Upper lobe of right lung (tissue), 1 donor: ENCODE measurements around the gene CMTM8. TPM values are rescaled to one million over a fixed set of nuclear protein-coding genes. Genes with fewer than 3 reads are reported as not detected.

Experiments
- ATAC-seq: fragments of 200-7000 bp; cut with Tn5 transposase; one replicate; pipeline ENCODE4 v1.9.1; 2020; ENCODE audit warnings: mild to moderate bottlenecking, moderate library complexity
- DNase-seq: peaks from one replicate; pipeline ENCODE4 v3.0.0-alpha.2; 2020
- H3K27ac ChIP-seq: fragments of 200-600 bp; one replicate; pipeline ENCODE4 v1.8.0; 2022
- H3K27me3 ChIP-seq: fragments of 200-600 bp; one replicate; pipeline ENCODE4 v1.8.0; 2022; ENCODE audit warnings: mild to moderate bottlenecking
- H3K36me3 ChIP-seq: fragments of 200-600 bp; one replicate; pipeline ENCODE4 v1.8.0; 2022
- H3K4me1 ChIP-seq: fragments of 200-600 bp; one replicate; pipeline ENCODE4 v1.8.0; 2022
- H3K4me3 ChIP-seq: fragments of 200-600 bp; one replicate; pipeline ENCODE4 v1.8.0; 2022; ENCODE audit warnings: mild to moderate bottlenecking
- H3K9me3 ChIP-seq: fragments of 200-600 bp; one replicate; pipeline ENCODE4 v1.8.0; 2022
- CTCF ChIP-seq: fragments of 200-600 bp; IDR thresholded peaks from one replicate; pipeline ENCODE4 v1.8.0; 2022; ENCODE audit warnings: antibody characterized with exemption
- intact Hi-C: fragments of 100-400 bp; cut with DNase I; formaldehyde crosslinking; loops from one replicate; pipeline ENCODE4 v1.11.0; 2022
- total RNA-seq: library from RNA; stranded (reverse); fragmentation: NEBNext Ultra II Directional; extraction: Animal tissue kit (Norgen Biotek cat#: 25700); gene quantifications from one replicate; pipeline ENCODE4 v1.2.1, GENCODE V29; 2021
- donor health status: DM: no; HTN: yes; CAD: no; lungs with severe emphysema.

The CMTM8 gene
- total RNA-seq, 1 donor from 2014 or later = 24.9 TPM

GRCh38 chr3:32335365-32336112, 97.1 kb downstream of the CMTM8 start:
- intact Hi-C loops = no loop called here
- H3K27ac ChIP-seq = no peak overlapping the region
- H3K4me1 ChIP-seq = peaks cover 11% of the 10 kb centered on the region
- H3K27me3 ChIP-seq = no peaks in the 10 kb centered on the region
- ATAC-seq (peak; percentile 73), DNase-seq (no peak)
- H3K4me3 ChIP-seq = no peak overlapping the region
- H3K36me3 ChIP-seq = no peaks in the 10 kb centered on the region
- TF ChIP-seq CTCF = no peak
- H3K9me3 ChIP-seq = no peaks in the 10 kb centered on the region

GRCh38 chr3:32336113-32336498, 97.6 kb downstream of the CMTM8 start:
- DNase-seq = no peak

GRCh38 chr3:32337505-32337904, 99.0 kb downstream of the CMTM8 start:
- DNase-seq (no peak), ATAC-seq (no peak)
- Histone ChIP-seq H3K36me3 (no peaks in the 10 kb centered on the region), H3K4me1 (peaks cover 11% of the 10 kb centered on the region), H3K27ac (no peak overlapping the region), H3K9me3 (no peaks in the 10 kb centered on the region), H3K27me3 (no peaks in the 10 kb centered on the region), H3K4me3 (no peak overlapping the region)
- intact Hi-C loops = no loop called here
- no peak for TF ChIP-seq CTCF

More at GRCh38 chr3:32336113-32336498, 97.6 kb downstream of the CMTM8 start:
- Histone ChIP-seq H3K27ac (no peak overlapping the region), H3K27me3 (no peaks in the 10 kb centered on the region), H3K4me3 (no peak overlapping the region), H3K36me3 (no peaks in the 10 kb centered on the region), H3K9me3 (no peaks in the 10 kb centered on the region), H3K4me1 (peaks cover 11% of the 10 kb centered on the region)
- intact Hi-C loops = no loop called here
- ATAC-seq = peak; percentile 6
- TF ChIP-seq CTCF = no peak

GRCh38 chr3:32340039-32340438, 101.6 kb downstream of the CMTM8 start:
- H3K36me3 ChIP-seq = no peaks in the 10 kb centered on the region
- DNase-seq (no peak), ATAC-seq (peak; percentile 61)
- no peak overlapping the region for H3K27ac ChIP-seq
- peak; percentile 46 for TF ChIP-seq CTCF
- H3K27me3 ChIP-seq = no peaks in the 10 kb centered on the region
- no peak overlapping the region for H3K4me3 ChIP-seq
- intact Hi-C loops = no loop called here
- no peaks in the 10 kb centered on the region for H3K9me3 ChIP-seq
- H3K4me1 ChIP-seq = peaks cover 10% of the 10 kb centered on the region

DNA sequence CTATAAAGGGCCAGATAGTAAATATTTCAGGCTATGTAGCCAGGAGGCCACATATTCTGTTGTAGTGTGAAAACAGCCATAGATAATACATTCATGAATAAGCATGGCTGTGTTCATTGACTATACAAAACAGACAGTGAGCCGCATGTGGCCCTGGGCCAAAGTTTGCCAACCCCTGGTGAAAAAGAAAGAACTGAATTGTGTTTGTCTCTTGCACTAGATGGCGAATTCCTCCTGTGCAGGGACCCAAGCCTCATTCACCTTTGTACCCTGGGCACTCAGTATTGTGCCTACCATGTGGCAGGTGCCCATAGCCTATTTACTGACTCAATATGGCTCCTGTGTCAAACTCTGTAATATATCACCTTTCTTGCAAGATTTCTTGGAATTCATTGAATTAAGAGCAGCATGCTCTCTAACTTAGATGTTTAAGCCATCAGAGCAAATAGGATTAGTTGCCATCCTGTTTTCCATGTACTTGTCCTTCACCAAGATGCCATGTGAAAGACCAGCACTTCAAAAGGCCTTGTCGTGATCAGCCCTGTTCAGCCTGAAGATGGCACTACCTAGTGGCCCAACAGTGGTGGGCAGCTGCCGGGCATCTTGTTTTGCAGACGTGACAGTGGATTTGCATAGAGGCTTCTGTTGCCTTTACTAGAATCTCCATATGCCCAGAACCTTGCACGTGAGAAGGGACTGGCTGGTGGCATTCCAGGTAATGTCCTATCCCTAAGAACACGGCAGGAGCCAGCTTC, 102.3 kb downstream of the CMTM8 start:
- no peaks in the 10 kb centered on the region for H3K27me3 ChIP-seq
- TF ChIP-seq CTCF = no peak

More for the DNA sequence above, 102.3 kb downstream of the CMTM8 start:
- Histone ChIP-seq H3K27ac (no peak overlapping the region), H3K4me1 (peaks cover 4% of the 10 kb centered on the region), H3K9me3 (no peaks in the 10 kb centered on the region), H3K4me3 (no peak overlapping the region), H3K36me3 (no peaks in the 10 kb centered on the region)
- DNase-seq (no peak), ATAC-seq (no peak)
- intact Hi-C loops = no loop called here
